ENCODE data around the gene TTYH2.

The TTYH2 gene

GRCh38 chr17:74228306-74228978, 15.1 kb downstream of the TTYH2 start:
- Histone ChIP-seq H3K9ac (ENCODE audit: low read length) (no peak overlapping the region), H3K36me3 (ENCODE audit: low read length) (no peaks in the 10 kb centered on the region), H3F3A (ENCODE audit: insufficient read depth) (no peaks in the 10 kb centered on the region), H3K9me3 (ENCODE audit: insufficient read depth, low read length) (no peaks in the 10 kb centered on the region), H3K27ac (ENCODE audit: low read depth, low read length) (no peak overlapping the region), H3K79me2 (ENCODE audit: insufficient read depth, low read length) (no peaks in the 10 kb centered on the region), H3K4me3 (ENCODE audit: insufficient read depth, low read length, poor library complexity, severe bottlenecking) (no peak overlapping the region), H3K9me2 (replicated peaks; ENCODE audit: insufficient read depth, low read length) (no peaks in the 10 kb centered on the region), H3K27me3 (ENCODE audit: low read length) (no peaks in the 10 kb centered on the region), H3K4me2 (ENCODE audit: low read depth, low read length, poor library complexity, severe bottlenecking) (no peak overlapping the region), H4K20me1 (ENCODE audit: low read depth, low read length) (no peaks in the 10 kb centered on the region), H2AFZ (ENCODE audit: low read depth, low read length, severe bottlenecking) (no peak overlapping the region)
- TF ChIP-seq CTCF (IDR thresholded peaks at IDR 0.05; ENCODE audit: insufficient read depth, low read length, poor library complexity, severe bottlenecking) (no peak), EZH2phosphoT487 (conservative IDR thresholded peaks at IDR 0.05; ENCODE audit: low read length) (no peak)

- H3K9me3 ChIP-seq (ENCODE audit: insufficient read depth, low read length), result no peaks in the 10 kb centered on the region
- H3K36me3 ChIP-seq (ENCODE audit: low read length), result no peaks in the 10 kb centered on the region
- no peak for TF ChIP-seq EZH2phosphoT487 (conservative IDR thresholded peaks at IDR 0.05; ENCODE audit: low read length)
- TF ChIP-seq CTCF (IDR thresholded peaks at IDR 0.05; ENCODE audit: insufficient read depth, low read length, poor library complexity, severe bottlenecking), result no peak
- no peak overlapping the region for H3K27ac ChIP-seq (ENCODE audit: low read depth, low read length)
- no peak overlapping the region for H3K4me2 ChIP-seq (ENCODE audit: low read depth, low read length, poor library complexity, severe bottlenecking)
- no peak overlapping the region for H3K9ac ChIP-seq (ENCODE audit: low read length)
- H3K9me2 ChIP-seq (replicated peaks; ENCODE audit: insufficient read depth, low read length), result no peaks in the 10 kb centered on the region
- no peaks in the 10 kb centered on the region for H4K20me1 ChIP-seq (ENCODE audit: low read depth, low read length)
- H3F3A ChIP-seq (ENCODE audit: insufficient read depth), result no peaks in the 10 kb centered on the region
- H2AFZ ChIP-seq (ENCODE audit: low read depth, low read length, severe bottlenecking), result no peak overlapping the region
- no peaks in the 10 kb centered on the region for H3K27me3 ChIP-seq (ENCODE audit: low read length)
- no peak overlapping the region for H3K4me3 ChIP-seq (ENCODE audit: insufficient read depth, low read length, poor library complexity, severe bottlenecking)
- H3K79me2 ChIP-seq (ENCODE audit: insufficient read depth, low read length), result no peaks in the 10 kb centered on the region
Observed at GRCh38 chr17:74230896-74231295, 17.5 kb downstream of the TTYH2 start.

GRCh38 chr17:74231928-74232907, 18.8 kb downstream of the TTYH2 start:
- Histone ChIP-seq H3K9ac (ENCODE audit: low read length) (no peak overlapping the region), H3K27me3 (ENCODE audit: low read length) (no peaks in the 10 kb centered on the region), H3K4me2 (ENCODE audit: low read depth, low read length, poor library complexity, severe bottlenecking) (no peak overlapping the region), H3K36me3 (ENCODE audit: low read length) (no peaks in the 10 kb centered on the region), H3K9me2 (replicated peaks; ENCODE audit: insufficient read depth, low read length) (no peaks in the 10 kb centered on the region), H3K9me3 (ENCODE audit: insufficient read depth, low read length) (no peaks in the 10 kb centered on the region), H3K79me2 (ENCODE audit: insufficient read depth, low read length) (no peaks in the 10 kb centered on the region), H3K27ac (ENCODE audit: low read depth, low read length) (no peak overlapping the region), H2AFZ (ENCODE audit: low read depth, low read length, severe bottlenecking) (no peak overlapping the region), H3K4me3 (ENCODE audit: insufficient read depth, low read length, poor library complexity, severe bottlenecking) (no peak overlapping the region), H3F3A (ENCODE audit: insufficient read depth) (no peaks in the 10 kb centered on the region), H4K20me1 (ENCODE audit: low read depth, low read length) (no peaks in the 10 kb centered on the region)
- TF ChIP-seq CTCF (IDR thresholded peaks at IDR 0.05; ENCODE audit: insufficient read depth, low read length, poor library complexity, severe bottlenecking) (no peak), EZH2phosphoT487 (conservative IDR thresholded peaks at IDR 0.05; ENCODE audit: low read length) (no peak)
